GM12872 (cell line): ENCODE measurements around the gene KRT35.

ENCODE experiments used
- TF ChIP-seq, protein P1 (sequence below): IDR thresholded peaks from 3 replicates; pipeline ENCODE4 v1.5.1; 2011; ENCODE audit warnings: low read depth, mild to moderate bottlenecking, low read length, moderate library complexity; ENCODE audit not compliant: insufficient read depth

KRT35 gene

DNA sequence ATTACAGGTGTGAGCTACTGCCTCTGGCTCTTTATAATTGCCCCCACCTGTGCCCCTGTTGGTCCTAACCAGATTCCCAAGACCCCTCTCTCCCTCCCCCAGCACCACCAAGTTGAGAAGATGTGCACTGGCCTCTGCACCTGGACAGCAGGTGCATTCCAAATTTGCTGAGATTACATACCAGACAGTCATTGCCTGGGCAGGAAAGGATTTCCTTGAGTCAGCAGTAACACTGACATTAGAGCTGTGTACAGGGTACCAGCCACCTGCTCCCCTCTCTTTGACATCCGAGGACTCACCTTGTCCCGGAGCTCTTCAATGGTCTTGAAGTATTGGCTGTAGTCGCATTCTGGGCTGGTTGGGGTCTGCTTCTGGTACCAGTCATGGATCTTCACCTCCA is 37.1 kb upstream of the KRT35 start:
- TF ChIP-seq, protein P1, sequence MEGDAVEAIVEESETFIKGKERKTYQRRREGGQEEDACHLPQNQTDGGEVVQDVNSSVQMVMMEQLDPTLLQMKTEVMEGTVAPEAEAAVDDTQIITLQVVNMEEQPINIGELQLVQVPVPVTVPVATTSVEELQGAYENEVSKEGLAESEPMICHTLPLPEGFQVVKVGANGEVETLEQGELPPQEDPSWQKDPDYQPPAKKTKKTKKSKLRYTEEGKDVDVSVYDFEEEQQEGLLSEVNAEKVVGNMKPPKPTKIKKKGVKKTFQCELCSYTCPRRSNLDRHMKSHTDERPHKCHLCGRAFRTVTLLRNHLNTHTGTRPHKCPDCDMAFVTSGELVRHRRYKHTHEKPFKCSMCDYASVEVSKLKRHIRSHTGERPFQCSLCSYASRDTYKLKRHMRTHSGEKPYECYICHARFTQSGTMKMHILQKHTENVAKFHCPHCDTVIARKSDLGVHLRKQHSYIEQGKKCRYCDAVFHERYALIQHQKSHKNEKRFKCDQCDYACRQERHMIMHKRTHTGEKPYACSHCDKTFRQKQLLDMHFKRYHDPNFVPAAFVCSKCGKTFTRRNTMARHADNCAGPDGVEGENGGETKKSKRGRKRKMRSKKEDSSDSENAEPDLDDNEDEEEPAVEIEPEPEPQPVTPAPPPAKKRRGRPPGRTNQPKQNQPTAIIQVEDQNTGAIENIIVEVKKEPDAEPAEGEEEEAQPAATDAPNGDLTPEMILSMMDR = no peak

DNA sequence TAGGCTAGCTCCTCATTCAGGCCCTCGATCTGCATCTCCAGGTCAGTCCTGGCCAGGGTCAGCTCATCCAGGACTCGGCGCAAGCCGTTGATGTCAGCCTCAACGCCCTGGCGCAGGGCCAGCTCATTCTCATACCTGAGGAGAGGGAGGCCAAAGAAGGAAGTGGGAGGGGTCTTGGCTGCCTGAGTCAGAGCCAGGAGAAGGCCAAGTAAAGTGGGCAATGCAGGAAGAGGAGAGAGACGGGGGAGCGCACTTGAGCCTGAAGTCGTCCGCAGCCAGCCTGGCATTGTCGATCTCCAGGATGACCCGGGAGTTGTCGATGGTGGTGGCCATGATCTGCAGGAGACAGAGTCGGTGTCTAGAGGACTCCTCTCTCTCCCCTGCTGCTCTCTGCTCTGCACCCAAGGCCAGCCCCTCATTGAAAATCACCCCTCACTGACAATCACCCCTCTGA is 35.9 kb upstream of the KRT35 start:
- TF ChIP-seq, protein P1 = no peak

DNA sequence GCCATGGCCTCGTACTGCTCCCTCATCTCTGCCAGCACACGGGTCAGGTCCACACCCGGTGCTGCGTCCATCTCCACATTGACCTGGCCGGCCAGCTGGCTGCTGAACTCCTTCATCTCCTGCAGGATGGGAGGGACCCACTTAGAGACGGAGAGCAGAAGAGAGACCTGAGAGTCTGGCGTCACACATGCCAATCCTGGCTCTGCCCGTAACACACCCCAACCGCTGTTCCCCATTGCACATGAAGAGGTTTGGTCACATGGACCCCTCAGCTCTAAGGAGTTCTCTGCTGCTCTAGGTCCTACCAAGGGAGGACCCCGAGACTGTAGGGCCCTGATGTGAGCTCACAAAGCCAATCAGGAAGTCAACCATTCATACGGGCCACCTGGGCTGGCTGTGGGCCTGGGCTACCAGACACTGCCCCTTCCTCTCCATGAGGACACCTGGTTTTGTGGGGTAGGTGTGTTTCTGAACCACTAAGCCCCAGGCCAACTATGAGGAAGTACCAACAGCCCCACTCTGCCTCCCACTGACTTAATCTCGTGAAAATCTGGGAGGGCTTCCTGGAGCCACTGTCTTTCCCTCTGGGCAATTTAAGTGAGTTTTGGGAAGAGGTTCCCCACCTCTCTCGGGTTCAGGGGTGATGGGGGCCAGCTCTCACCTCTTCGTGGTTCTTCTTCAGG is 35.3 kb upstream of the KRT35 start:
- TF ChIP-seq, protein P1 = no peak

DNA sequence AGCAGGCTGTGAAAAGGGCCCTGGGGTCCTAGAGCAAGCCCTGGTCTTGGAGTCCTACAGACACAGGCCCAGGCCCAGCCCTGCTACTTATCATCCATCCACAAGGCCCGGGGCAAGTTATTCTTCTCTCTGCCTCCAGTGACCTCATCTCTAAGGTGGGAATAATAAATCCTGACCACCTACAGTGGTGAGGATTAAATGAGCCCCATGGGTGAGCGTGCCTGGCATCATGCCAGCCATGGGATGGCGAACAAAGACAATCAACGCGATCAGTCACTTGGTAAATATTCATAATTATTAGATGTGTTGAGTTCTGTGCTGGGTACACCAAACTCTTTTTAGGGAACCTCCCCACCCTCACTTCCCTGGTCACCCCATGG is 32.2 kb upstream of the KRT35 start:
- TF ChIP-seq, protein P1 = no peak

DNA sequence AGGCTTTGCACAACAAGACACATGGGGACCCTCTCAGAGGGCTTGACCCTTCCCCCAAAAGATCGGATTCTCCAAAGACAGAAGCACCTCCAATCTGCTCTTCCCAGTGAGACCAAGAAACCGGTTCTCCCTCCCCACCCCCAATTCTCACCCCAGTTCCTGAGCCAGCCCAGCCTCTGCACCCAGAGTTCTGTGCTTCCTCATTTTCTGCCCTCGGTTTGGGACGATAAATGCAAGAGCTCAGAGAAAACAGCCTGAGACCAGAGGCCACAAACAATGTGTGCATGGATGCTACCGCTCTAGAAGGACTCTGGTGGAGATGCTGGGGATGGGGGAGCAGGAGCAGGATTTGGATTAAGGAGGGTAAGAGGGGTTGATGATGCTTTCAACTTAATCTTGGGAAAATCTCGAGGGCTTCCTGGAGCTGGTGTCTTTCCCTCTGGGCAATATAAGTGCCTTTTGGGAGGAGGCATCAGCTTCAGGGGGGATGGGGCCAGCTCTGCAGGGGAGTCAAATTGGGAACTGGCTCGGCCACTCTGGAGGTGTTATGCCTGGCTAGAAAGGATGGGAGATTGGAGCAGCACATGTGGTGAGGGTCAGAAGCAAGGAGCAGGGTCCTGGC is 31.7 kb upstream of the KRT35 start:
- TF ChIP-seq, protein P1 = no peak

DNA sequence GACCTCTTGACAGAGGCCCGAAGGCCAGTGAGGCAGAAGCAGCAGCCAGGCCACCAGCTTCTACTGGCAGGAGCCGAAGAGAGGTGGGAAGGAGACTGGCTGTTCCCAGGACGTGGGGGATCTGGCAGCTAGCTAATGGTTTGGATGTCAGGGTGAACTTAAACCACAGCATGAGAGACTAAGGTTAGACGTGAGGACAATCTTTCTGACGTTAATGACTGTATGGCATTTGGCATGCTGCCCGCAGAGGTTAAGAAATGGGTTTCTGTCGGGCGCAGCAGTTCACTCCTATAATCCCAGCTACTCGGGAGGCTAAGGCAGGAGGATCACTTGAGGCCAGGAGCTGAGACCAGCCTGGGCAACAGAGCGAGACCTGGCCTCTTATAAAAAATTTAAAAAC is 30.8 kb upstream of the KRT35 start:
- TF ChIP-seq, protein P1 = no peak

DNA sequence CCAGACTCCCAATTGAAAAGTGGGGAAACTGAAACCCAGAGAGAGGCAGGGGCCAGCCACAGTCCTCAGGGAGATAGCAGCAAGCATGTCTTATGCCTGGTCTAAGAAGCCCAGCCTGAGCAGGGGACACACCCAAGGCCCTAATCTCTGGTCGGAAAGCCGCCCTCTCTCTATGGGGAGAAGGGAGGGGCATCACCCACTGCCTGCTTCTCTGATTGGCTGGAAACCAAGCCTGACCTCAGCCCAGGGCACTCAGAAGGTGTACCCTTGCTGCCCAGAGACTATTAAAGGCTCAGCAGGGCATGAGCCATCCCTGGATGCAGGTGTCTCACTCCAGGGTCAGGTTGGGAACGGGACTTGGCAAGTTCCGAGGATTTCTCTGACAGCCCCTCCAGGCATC is 30.2 kb upstream of the KRT35 start:
- TF ChIP-seq, protein P1 = no peak
